GM18526 (cell line): ENCODE measurements around the gene ITGA11.

ENCODE experiments used
- POLR2A ChIP-seq: IDR thresholded peaks from 3 replicates; pipeline ENCODE4 v1.6.1; 2011; ENCODE audit not compliant: insufficient read length; ENCODE audit errors: extremely low read depth

Gene ITGA11

DNA sequence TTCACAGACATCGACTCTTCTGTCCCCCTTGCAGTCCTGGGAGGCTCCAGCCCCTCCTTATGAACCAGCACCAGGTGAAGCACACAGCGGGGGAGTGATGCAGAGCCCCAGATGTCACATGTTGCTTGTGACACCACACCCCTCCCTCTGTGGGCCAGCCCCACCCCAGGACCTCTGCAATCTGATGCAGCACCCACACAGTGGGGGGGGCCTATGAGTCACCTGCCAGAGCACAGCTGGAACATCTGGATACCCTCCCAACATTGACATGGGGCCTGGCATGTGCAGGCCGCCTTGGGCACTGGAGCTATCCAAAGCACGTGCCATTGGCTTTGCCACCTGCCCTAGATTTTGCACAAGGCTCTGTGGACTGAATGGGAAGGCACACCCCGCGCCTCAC lies 83.9 kb downstream of the ITGA11 start:
- no peak for TF ChIP-seq POLR2A

DNA sequence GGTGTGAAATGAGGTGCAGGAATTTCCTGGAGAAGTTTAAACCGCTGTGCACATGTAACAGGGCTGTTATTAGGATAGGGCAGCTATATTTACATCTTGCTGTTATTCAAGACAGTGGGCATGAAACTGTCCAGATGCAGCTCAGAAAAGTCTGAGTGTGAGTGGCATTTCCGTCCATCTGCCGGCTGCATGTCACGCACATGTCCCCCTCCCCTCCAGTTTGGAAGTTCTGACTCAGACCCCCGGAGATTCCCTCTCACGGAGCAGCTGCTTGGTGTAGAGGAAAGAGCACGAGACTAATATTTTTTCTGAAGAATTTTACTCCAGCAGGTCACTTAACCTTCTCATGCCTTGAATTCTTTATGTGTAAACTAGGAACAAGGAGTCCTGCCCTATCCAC lies 84.6 kb downstream of the ITGA11 start:
- no peak for TF ChIP-seq POLR2A

DNA sequence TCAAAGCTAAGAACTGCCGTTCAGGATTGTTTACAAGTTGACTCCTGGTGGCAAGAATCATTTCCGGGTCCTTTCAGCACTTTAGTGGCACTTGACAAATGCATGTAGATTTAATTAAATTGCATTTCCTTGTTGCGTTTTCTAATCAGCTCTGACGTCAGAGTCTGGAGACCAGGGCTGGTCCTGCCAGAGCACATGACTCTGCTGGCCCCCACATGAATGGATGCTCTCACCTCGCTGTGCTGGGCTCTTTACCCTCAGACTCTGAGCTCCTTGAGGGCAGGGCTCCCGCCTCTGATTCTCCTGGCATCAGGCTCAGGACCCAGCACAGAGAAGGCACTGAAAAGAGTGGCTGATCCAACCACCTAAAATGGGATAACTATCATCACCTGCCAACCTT lies 85.0 kb downstream of the ITGA11 start:
- no peak for TF ChIP-seq POLR2A

DNA sequence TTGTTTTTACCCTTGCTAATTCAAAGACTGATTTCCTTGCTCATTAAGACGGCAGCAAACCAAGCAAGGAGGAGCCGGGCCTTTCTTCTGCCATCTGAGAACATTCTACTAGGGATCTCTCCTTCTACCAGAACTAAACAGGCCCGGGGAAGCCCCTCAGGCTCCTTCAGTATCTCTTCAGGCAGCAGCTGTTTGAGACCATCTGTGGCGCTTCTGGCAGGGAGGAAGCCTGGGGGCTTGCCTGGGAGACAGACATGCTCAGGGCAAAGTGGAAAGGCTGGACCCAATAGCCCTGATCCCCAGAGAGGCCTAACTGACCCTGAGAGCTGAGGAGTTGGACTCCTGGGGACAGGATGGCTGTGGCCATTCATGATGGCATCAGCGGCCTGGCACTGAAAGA lies 86.5 kb downstream of the ITGA11 start:
- TF ChIP-seq POLR2A: no peak

DNA sequence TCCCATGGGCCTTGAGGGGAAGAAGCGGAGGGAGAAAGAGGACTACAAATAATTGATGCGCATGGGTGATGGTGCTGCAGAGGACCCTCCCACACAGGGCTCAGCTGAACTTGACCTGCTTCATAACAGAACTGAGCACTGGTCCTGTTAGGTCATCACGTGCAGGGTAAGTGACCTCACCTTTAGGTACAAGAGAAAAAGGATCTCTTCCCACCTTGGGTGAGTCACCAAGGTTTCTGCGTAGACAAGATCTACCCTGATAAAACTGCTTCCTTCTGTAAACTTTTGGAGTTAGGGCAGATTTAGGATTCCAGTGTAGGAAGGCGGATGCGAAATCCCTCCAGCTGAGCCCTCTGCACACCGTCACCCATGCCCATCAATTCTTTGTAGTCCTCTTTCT lies 87.4 kb downstream of the ITGA11 start:
- TF ChIP-seq POLR2A: no peak

DNA sequence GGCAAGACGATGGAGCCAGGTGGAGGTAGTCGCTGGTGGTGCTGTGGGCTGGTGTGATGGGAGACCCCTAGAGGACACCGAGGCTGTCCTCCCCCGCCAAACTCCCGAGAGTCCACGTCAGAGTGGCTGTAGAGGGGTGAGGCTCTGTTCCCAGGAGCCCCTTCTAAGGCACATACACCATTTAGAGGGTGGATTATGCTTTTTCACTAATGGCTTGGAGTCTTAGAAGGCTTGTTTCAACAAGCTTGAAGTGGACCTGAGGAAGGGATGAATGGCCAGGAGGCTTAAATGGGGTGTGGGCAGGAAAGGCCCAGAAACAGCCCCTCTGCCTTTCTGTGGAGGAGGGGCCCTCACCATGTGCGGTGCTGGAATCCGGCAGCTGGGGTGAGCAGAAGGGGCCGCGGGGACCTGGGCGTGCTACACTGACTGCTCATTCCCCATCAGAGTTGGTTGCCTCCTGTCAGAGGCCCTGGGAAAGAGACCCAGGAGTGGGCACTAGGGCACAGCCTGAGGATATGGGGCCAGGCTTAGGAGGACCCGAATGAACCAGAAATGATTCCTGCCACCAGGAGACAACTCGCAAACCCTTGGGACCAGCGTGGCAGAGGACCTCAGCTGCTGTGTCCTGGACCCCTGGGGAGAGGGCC lies 88.3 kb downstream of the ITGA11 start:
- no peak for TF ChIP-seq POLR2A

DNA sequence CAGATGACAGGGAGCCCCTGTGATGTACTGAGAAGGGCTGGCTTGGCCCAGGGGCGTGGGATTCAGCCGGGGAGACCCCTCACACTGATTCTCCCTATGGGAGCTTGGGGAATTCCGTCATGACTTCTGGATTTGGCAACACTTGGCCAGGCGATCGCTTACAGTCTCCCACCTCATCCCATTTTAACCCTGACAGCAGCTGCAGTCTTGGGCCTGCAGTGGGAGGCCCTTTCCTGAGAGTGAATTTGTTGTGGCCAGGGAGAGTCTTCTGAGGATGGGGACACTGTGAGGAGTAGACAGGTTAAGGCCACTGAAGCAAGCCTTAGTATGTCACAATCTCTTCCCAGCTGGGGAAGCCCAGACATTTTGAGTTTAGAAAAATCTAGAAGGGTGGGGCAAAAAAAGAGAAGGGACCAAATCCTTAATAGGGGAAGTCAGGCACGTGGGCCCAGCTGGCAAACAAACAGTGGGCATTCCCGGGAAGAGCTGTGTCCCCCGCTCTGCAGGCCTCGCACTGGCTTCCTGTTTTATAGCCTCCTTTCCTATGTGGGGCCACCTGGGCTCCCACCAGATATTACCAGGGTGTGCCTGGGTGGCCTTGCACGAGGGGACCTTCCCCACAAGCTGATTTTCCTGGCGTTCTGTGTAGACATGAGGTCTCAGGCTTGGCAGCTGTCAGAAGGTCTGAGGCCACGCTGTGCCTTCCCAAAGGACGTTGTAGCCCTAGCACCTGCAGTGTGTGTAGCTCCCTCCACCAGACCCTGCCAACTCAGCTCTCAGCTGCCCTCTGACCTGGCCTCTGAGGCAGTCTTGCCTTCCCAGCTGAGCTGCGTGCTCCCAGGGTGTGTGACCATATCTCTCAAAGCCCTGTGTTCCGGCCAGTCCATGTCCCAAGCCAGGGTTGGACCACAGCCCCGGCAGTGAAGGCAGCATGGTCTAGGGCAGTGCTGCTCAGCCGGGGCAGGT lies 89.9 kb downstream of the ITGA11 start:
- TF ChIP-seq POLR2A: no peak

DNA sequence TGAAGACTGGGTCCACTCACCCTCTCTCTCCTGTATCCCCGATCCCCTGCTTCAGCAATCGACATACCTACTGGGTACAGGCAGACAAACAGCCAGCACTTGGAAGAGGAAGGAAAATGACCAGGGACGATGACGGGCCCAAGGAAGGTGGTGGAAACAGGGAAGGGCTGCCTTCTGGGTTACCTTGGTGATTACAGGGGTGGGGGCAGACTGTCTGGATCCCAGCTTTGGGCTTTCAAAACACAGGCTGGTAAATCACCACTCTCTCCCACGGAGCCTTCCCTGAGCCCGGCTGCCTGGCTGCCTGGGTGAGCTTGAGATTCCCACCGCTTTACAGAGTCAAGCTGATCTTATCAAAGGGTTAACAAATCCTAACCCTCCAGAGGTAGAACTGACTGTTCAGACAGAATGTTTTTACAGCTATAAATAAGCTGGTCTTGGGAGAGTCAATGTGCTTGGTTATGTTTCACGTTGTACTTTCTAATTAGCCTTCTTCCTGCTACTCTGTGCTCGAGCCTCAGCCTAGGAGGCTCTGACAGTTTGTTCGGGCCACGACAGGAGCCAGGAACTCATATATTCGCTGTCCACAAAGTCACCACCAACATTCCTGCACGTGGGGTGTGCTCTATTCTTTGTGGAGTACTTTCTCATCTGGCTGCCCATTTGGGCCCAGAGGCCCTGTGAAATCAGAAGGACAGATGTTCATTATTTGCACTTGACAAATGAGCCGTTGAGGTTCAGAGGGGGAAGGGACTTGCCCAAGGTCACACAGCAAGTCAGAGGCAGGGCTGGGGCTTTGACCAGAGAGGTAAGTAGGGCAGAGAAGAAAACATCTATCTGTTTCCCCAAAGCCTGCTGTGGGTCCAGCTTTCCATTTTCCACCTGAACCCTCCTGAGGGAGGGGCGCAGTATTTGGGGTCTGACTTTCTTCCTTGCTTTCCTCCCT lies 91.0 kb downstream of the ITGA11 start:
- TF ChIP-seq POLR2A: no peak

DNA sequence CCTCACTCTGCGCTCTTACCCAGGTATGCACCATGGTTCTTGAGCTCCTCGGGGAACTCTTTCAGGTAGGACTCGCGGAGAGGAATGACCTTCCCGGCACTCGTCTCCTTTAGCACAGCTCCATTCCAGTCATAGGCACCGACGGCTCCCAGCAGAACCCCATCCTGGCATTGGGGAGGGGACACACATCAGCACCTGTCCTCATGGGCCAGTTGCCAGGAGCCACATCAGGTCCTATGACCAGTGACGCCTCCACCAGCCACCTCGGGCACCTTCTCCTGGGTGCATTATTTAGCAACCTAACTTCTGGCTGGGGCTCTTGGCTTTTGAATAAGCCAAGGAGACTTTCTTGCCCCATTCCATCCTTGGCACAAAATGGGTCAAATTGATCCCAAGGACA lies 92.5 kb downstream of the ITGA11 start:
- TF ChIP-seq POLR2A: no peak

DNA sequence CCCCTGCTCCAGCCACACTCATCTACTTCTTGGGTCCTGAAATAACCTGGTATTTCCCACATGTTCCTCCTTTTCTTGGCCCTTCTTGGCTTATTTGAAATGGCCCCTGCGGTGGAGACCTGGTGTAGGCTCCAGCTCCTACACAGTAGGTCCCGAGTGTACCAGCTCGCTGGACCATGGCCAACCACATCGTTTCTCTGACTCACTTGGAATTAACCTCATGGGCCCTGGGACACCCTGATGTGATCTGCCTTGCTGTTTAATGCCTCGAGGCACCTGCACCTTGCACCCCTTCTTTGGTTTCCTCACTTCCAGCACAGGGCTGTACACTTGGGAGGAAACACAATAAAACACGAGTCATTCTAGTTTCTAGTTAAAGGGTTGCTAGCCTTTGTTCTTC lies 94.1 kb downstream of the ITGA11 start:
- TF ChIP-seq POLR2A: no peak

DNA sequence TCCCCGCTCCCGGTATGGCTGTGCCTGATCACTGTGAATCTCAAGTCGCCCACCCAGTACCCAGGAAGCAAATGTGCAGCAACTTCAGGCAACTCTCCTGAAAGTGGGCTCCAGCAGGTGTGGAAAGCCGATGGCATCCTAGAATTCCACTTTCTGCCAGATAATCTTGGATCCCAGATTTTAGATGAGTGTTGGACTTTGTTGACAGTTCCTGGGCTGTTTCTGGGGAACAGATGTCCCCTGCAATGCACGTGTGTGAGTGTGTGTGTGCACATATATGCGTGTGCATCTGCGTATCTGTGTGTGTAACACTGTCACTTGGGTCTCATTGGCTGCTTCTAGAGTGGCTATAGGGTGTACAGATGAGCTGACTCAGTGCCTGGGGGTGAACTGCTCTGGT lies 95.4 kb downstream of the ITGA11 start:
- TF ChIP-seq POLR2A: no peak

DNA sequence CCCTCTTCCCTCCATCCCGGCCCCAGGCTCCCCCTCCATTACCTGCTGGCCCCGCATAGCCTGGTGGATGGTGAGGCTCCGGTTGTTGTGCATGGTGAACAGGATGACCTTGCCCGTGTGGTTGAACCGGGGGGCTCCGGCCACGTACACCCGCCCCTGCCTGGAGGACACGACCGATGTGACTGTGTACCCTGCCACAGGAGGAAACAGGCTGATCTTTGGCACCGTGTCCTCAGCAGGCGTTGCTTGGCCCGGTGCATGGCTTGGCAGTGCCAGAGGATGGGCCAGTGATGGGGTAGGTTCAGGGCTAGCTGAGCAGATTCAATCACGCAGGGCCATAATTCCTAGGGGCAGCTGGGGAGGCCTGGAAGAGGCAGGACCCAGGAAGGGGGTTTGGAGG lies 96.3 kb downstream of the ITGA11 start:
- no peak for TF ChIP-seq POLR2A

DNA sequence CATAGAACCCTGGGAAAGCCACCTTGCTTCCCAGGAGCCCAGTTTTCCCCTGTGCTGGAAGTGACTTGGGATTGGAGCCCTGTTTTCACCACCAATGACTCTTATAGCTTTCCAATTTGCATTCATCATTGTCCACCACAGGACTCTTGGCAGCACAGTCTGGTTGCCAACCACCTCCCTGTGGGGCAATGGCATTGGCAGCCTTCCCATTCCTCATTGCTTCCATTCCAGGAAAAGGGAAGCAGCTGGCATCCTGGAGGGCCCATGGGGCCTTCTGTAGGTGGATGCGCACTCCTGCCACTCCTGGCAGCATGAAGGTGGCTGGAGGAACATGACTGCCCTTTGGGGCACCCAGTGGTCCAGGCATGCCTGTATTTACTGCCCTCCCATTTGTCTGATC lies 96.7 kb downstream of the ITGA11 start:
- no peak for TF ChIP-seq POLR2A

DNA sequence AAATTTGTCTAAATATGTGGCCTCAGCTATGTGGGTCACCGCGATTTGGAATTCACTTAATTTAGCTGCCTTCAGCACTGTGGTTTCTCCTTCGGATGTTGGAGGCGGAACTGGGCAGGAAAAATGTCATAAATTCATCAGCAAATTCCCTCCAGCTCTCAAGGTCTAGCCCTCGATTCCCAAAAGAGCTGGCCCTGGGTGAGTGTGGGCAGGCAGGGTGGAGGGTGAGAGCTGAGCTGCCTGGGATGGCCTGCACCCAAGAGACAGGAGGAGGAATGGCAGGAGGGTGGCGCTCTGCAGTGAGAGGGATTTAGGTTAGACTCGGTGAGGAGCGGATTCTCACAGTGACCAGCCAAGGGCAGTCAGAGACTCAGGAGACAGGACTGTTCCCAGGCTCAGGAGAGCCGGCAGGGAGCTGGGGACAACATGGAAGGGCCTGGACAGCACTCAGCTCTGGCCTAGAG lies 97.3 kb downstream of the ITGA11 start:
- no peak for TF ChIP-seq POLR2A

DNA sequence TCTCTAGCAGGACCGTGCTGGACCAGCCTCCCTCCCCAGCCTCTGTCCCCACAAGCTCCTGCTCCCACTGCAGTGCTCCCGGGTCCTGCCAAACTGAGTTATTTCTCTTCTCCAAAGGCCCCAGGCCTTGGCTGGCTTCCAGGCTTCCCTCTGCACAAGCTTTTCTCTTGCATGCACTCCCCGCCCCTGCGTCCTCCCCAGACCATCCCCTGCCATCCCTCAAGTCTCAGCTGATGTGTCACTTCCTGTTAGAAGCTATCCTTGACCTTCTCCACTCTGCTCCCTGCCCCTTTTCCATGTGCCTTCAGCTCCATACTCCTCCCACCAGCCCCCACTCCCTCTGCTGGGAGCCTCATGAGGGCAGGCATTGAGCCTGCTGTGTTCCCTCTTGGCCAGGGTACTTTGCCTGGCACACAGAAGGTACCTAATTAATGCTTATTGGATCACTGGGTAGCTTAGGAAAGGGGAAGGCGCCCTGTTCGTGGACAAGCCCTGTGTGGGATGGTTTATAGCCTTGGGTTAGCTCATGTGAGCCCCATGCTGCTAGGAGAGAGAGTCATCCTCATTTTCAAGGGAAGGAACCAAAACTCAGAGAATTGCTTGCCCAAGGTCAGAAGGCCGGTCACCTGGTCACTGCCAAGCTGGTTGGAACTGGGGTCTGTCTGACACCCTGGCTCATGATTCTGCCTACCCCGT lies 98.0 kb downstream of the ITGA11 start:
- TF ChIP-seq POLR2A: no peak
